ENCODE results near the gene ARHGAP30.
"Not testable (repeated sequence)": the region's sequence is repeated elsewhere in the genome, so short reads cannot be mapped to it uniquely, and the experiment has no call there.

ARHGAP30 gene

GRCh38 chr1:161029466-161029865 lies 40.2 kb downstream of the ARHGAP30 start:
- DNase-seq (ENCODE audit: low read depth); H3K4me3 ChIP-seq (ENCODE audit: low read length); H3K9ac ChIP-seq (ENCODE audit: low read length); H3K27me3 ChIP-seq (replicated peaks; ENCODE audit: control insufficient read depth, insufficient read depth, low read length); H3K36me3 ChIP-seq (ENCODE audit: control insufficient read depth, insufficient read depth, low read length, severe bottlenecking); H3K9me3 ChIP-seq (ENCODE audit: control insufficient read depth, low read length): not testable (repeated sequence)
- peaks cover 25% of the 10 kb centered on the region for H3K4me1 ChIP-seq (ENCODE audit: control insufficient read depth, insufficient read depth, low read length)

- H3K36me3 ChIP-seq (ENCODE audit: control insufficient read depth, insufficient read depth, low read length, severe bottlenecking); H3K4me3 ChIP-seq (ENCODE audit: low read length); H3K9ac ChIP-seq (ENCODE audit: low read length); H3K9me3 ChIP-seq (ENCODE audit: control insufficient read depth, low read length); H3K27me3 ChIP-seq (replicated peaks; ENCODE audit: control insufficient read depth, insufficient read depth, low read length); DNase-seq (ENCODE audit: low read depth): not testable (repeated sequence)
- peaks cover 17% of the 10 kb centered on the region for H3K4me1 ChIP-seq (ENCODE audit: control insufficient read depth, insufficient read depth, low read length)
These were observed 42.7 kb downstream of the ARHGAP30 start for GRCh38 chr1:161026954-161027353.

- H3K9ac ChIP-seq (ENCODE audit: low read length); H3K4me3 ChIP-seq (ENCODE audit: low read length); DNase-seq (ENCODE audit: low read depth); H3K27me3 ChIP-seq (replicated peaks; ENCODE audit: control insufficient read depth, insufficient read depth, low read length); H3K36me3 ChIP-seq (ENCODE audit: control insufficient read depth, insufficient read depth, low read length, severe bottlenecking); H3K9me3 ChIP-seq (ENCODE audit: control insufficient read depth, low read length): not testable (repeated sequence)
- peaks cover 19% of the 10 kb centered on the region for H3K4me1 ChIP-seq (ENCODE audit: control insufficient read depth, insufficient read depth, low read length)
These were observed 47.3 kb downstream of the ARHGAP30 start for GRCh38 chr1:161022432-161022831.

- no peaks in the 10 kb centered on the region for H3K36me3 ChIP-seq (ENCODE audit: control insufficient read depth, insufficient read depth, low read length, severe bottlenecking)
- no peak for DNase-seq (ENCODE audit: low read depth)
- peaks cover 22% of the 10 kb centered on the region for H3K4me1 ChIP-seq (ENCODE audit: control insufficient read depth, insufficient read depth, low read length)
- peak overlapping the region; percentile 80 for H3K9ac ChIP-seq (ENCODE audit: low read length)
- H3K4me3 ChIP-seq (ENCODE audit: low read length): peak overlapping the region; percentile 91
- no peaks in the 10 kb centered on the region for H3K9me3 ChIP-seq (ENCODE audit: control insufficient read depth, low read length)
- no peaks in the 10 kb centered on the region for H3K27me3 ChIP-seq (replicated peaks; ENCODE audit: control insufficient read depth, insufficient read depth, low read length)
These were observed 47.7 kb downstream of the ARHGAP30 start for GRCh38 chr1:161021970-161022353.

GRCh38 chr1:161021165-161021969 lies 48.3 kb downstream of the ARHGAP30 start:
- Histone ChIP-seq H3K4me1 (ENCODE audit: control insufficient read depth, insufficient read depth, low read length) (peaks cover 22% of the 10 kb centered on the region), H3K9me3 (ENCODE audit: control insufficient read depth, low read length) (no peaks in the 10 kb centered on the region), H3K36me3 (ENCODE audit: control insufficient read depth, insufficient read depth, low read length, severe bottlenecking) (no peaks in the 10 kb centered on the region), H3K9ac (ENCODE audit: low read length) (peak overlapping the region; percentile 80), H3K27me3 (replicated peaks; ENCODE audit: control insufficient read depth, insufficient read depth, low read length) (no peaks in the 10 kb centered on the region), H3K4me3 (ENCODE audit: low read length) (peak overlapping the region; percentile 91)
- DNase-seq (ENCODE audit: low read depth): no peak

- Histone ChIP-seq H3K4me1 (ENCODE audit: control insufficient read depth, insufficient read depth, low read length) (peaks cover 22% of the 10 kb centered on the region), H3K9me3 (ENCODE audit: control insufficient read depth, low read length) (no peaks in the 10 kb centered on the region), H3K27me3 (replicated peaks; ENCODE audit: control insufficient read depth, insufficient read depth, low read length) (no peaks in the 10 kb centered on the region), H3K4me3 (ENCODE audit: low read length) (peak within 1 kb of the TSS; percentile 91), H3K9ac (ENCODE audit: low read length) (peak within 1 kb of the TSS; percentile 80), H3K36me3 (ENCODE audit: control insufficient read depth, insufficient read depth, low read length, severe bottlenecking) (no peaks in the 10 kb centered on the region)
- peak; percentile 43 for DNase-seq (ENCODE audit: low read depth)
These were observed 49.1 kb downstream of the ARHGAP30 start, which contains the start of gene F11R for GRCh38 chr1:161020509-161021164. Gene F11R, minus strand, starts transcription at chr1:161021152. Its CDS starts 79 bp downstream, at chr1:161021073.

- Histone ChIP-seq H3K27me3 (replicated peaks; ENCODE audit: control insufficient read depth, insufficient read depth, low read length) (no peaks in the 10 kb centered on the region), H3K4me1 (ENCODE audit: control insufficient read depth, insufficient read depth, low read length) (peaks cover 22% of the 10 kb centered on the region), H3K4me3 (ENCODE audit: low read length) (peak overlapping the region; percentile 91), H3K9me3 (ENCODE audit: control insufficient read depth, low read length) (no peaks in the 10 kb centered on the region), H3K9ac (ENCODE audit: low read length) (peak overlapping the region; percentile 80), H3K36me3 (ENCODE audit: control insufficient read depth, insufficient read depth, low read length, severe bottlenecking) (no peaks in the 10 kb centered on the region)
- no peak for DNase-seq (ENCODE audit: low read depth)
These were observed 49.8 kb downstream of the ARHGAP30 start for GRCh38 chr1:161019751-161020495.

- H3K36me3 ChIP-seq (ENCODE audit: control insufficient read depth, insufficient read depth, low read length, severe bottlenecking); H3K4me3 ChIP-seq (ENCODE audit: low read length); H3K9me3 ChIP-seq (ENCODE audit: control insufficient read depth, low read length); H3K9ac ChIP-seq (ENCODE audit: low read length); DNase-seq (ENCODE audit: low read depth); H3K27me3 ChIP-seq (replicated peaks; ENCODE audit: control insufficient read depth, insufficient read depth, low read length): not testable (repeated sequence)
- peaks cover 25% of the 10 kb centered on the region for H3K4me1 ChIP-seq (ENCODE audit: control insufficient read depth, insufficient read depth, low read length)
These were observed 50.5 kb downstream of the ARHGAP30 start for GRCh38 chr1:161019111-161019660.

- no peak overlapping the region for H3K4me3 ChIP-seq (ENCODE audit: low read length)
- H3K9me3 ChIP-seq (ENCODE audit: control insufficient read depth, low read length): no peaks in the 10 kb centered on the region
These were observed 51.1 kb downstream of the ARHGAP30 start for GRCh38 chr1:161018631-161018930.

GRCh38 chr1:161017756-161018630 lies 51.7 kb downstream of the ARHGAP30 start:
- Histone ChIP-seq H3K9ac (ENCODE audit: low read length) (no peak overlapping the region), H3K36me3 (ENCODE audit: control insufficient read depth, insufficient read depth, low read length, severe bottlenecking) (no peaks in the 10 kb centered on the region), H3K4me1 (ENCODE audit: control insufficient read depth, insufficient read depth, low read length) (peaks cover 36% of the 10 kb centered on the region), H3K9me3 (ENCODE audit: control insufficient read depth, low read length) (no peaks in the 10 kb centered on the region), H3K4me3 (ENCODE audit: low read length) (no peak overlapping the region), H3K27me3 (replicated peaks; ENCODE audit: control insufficient read depth, insufficient read depth, low read length) (no peaks in the 10 kb centered on the region)
- no peak for DNase-seq (ENCODE audit: low read depth)

More at GRCh38 chr1:161018631-161018930, 51.1 kb downstream of the ARHGAP30 start:
- H3K27me3 ChIP-seq (replicated peaks; ENCODE audit: control insufficient read depth, insufficient read depth, low read length): no peaks in the 10 kb centered on the region
- DNase-seq (ENCODE audit: low read depth): no peak
- no peaks in the 10 kb centered on the region for H3K36me3 ChIP-seq (ENCODE audit: control insufficient read depth, insufficient read depth, low read length, severe bottlenecking)
- H3K4me1 ChIP-seq (ENCODE audit: control insufficient read depth, insufficient read depth, low read length): peaks cover 30% of the 10 kb centered on the region
- H3K9ac ChIP-seq (ENCODE audit: low read length): no peak overlapping the region
